ENCODE data around the gene DLG4.

DNA sequence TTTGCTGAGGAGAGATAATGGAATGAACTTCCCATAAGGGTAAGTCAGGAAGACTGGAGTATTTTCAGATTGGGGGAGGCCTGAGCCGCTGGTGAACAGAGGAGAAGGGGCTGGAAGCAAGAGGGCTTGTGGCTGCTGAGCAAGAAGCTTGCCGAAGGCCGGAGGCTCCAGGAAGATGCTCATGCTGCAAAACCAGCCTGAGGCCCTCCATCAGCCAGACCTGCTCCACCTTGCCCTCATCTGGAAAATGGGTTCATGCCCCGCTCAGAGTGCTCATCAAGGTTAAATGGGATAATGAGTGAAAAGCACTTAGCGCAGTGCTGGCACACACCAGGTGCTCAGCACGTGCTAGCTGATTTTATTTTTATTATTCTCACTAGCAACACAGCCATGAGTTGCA is 35.0 kb downstream of the DLG4 start:
- TF ChIP-seq, protein P1, sequence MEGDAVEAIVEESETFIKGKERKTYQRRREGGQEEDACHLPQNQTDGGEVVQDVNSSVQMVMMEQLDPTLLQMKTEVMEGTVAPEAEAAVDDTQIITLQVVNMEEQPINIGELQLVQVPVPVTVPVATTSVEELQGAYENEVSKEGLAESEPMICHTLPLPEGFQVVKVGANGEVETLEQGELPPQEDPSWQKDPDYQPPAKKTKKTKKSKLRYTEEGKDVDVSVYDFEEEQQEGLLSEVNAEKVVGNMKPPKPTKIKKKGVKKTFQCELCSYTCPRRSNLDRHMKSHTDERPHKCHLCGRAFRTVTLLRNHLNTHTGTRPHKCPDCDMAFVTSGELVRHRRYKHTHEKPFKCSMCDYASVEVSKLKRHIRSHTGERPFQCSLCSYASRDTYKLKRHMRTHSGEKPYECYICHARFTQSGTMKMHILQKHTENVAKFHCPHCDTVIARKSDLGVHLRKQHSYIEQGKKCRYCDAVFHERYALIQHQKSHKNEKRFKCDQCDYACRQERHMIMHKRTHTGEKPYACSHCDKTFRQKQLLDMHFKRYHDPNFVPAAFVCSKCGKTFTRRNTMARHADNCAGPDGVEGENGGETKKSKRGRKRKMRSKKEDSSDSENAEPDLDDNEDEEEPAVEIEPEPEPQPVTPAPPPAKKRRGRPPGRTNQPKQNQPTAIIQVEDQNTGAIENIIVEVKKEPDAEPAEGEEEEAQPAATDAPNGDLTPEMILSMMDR (IDR thresholded peaks at IDR 0.05) = no peak
- no peak for TF ChIP-seq POLR2A (IDR thresholded peaks at IDR 0.05)
